CD4-positive, alpha-beta T cell treated with Interleukin-15 for 4 hours (primary cell): ENCODE results near the gene TMCC1.
A peak's percentile ranks its signal among the peaks of the same experiment; 100 is the strongest.

ENCODE experiments used
- DNase-seq: peaks from one replicate; pipeline ENCODE4 v3.0.0-alpha.2; 2020; ENCODE audit warnings: low spot score

TMCC1 gene

DNA sequence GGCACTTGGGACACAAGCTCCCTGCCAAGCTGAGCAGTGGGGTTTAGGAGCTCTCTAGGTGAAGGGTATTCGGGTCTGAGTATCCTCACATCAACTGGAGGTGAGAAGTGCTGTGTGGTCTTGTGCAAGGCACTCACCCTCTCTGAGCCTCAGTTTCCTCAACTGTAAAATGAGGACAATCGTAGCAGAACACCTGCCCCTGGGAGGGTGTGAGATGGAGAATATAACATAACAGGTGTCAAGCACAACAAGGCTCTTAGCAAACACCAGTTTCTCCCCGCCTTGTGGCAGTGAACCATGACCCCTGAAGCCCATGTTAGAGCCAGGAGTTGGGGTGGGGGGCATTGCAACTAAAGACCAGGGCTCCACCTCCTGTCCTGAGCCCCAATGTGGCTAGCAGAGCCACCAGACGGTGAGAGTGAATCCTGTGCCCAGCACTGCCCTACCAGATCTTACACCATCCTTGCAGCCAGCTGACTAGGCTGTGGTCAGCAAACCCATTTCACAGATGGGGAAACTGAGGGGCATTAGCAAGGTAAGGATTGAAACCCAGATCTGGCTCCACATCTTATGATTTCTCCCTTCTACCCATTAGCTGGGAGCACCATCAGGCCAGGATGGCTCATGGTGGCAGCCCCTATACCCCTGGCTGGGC lies 284.4 kb downstream of the TMCC1 start:
- DNase-seq = no peak

DNA sequence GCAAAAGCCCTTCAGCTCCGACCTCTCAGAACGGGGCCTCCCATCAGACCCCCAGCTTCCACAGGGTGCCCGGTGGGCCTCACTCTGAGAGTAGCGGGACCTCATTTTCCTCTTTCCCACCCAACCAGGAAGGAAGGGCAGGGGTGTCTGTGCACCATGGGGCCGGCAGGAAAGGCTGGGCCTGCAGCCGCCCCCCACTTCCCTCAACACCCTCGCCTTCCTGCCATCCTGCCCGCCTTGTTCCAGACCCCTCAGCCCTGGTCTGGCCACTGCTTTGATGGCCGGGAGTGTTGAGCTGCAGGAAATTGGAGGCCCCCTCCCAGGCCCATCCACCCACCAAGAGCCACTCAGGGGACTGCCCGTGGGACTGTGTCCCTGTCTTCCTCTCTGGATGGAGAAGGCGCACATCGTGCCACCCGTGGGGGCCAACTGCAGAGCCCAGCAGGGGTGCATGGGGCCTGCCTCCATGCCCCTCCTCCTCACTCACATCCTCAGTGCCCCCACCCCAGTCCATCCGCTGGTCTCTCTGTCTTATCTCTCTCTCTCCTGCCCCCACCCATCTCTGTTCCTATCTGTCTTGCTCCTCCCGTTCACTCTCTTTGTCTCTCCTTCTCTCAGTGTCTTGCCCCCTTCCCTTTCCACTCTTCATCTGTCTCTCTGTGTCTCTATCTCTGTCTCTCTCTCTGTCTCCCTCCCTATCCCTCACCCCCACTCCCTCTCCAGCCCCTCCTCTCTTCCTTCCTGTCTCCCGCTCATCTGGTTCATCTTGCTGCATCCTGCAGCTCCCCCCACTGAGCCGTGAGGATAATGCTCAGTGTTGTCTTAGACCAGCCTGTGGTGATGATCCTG lies 285.2 kb downstream of the TMCC1 start:
- no peak for DNase-seq

DNA sequence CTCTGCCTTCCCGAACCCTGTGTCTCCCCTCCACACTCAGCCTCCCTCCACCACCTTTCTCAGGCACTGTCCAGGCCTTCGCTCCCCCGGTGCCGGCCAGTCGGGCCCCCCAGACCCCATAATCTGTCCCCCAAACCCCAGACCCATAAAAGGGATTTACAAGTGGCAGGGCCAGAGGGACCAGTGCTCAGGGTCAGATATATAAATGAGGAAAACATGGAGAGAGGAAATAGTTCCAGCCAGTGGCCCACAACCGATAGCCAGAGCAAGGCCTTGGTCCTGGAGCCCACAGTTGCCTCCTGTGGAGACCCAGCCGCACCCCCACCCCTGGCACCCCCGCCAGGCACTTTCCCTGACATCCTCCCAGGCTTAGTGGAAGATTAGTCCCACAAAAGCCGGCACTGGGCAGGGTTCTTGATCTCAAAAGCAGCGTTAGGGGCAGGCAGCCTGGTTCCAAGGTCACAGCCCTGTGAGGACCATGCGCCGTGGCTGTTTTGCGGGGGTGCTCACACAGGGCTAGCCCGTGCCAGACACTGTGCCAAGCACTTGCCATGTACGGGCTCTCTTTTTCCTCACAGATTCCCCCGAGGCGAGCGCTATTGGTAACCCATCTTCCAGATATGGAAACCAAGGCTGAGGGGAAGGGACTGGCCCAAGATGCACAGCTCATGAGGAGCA lies 286.0 kb downstream of the TMCC1 start:
- no peak for DNase-seq

DNA sequence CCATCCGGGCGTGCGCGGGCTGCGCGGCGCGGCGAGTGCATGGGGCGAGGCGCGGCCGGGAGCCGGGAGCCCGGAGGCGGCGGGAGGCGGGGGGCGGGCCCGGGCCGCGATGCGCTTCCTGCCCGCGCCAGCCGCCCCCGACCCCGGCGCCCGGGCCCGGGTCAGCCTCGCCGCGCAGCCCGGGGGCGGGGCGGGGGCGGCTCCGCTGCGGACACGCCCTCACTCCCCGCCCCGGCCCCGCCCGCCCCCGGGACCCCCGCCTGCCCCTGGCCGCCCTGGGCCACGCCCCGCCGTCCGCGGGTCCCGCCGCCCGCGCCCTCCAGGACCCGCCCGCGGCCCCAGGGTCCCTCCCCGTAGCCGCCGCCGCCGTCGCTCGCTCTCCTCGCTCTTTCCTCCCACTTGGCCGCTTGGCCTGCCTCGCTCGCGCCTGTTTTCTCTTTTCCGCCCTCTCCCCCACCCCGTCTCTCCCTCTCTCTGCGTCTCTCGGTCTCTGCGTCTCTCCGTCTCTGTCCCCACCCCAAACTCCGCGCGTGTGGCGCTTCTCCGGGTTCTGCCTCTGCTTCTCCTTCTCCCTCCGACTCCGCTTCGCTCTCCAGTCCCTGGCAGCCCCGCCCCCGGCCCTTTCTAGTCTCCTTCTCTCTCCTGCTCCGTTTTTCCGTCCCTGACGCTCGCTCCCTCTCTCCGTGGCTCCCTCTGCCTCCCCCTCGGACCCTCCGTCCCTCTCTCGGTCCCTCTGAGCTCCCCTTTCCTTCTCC lies 286.7 kb downstream of the TMCC1 start, which contains the start of gene PLXND1:
TSS of gene PLXND1 (minus strand) at position 41 of the 755 bp plus-strand sequence. CDS start at position 4, 37 bp downstream.
- DNase-seq = peak; percentile 39

DNA sequence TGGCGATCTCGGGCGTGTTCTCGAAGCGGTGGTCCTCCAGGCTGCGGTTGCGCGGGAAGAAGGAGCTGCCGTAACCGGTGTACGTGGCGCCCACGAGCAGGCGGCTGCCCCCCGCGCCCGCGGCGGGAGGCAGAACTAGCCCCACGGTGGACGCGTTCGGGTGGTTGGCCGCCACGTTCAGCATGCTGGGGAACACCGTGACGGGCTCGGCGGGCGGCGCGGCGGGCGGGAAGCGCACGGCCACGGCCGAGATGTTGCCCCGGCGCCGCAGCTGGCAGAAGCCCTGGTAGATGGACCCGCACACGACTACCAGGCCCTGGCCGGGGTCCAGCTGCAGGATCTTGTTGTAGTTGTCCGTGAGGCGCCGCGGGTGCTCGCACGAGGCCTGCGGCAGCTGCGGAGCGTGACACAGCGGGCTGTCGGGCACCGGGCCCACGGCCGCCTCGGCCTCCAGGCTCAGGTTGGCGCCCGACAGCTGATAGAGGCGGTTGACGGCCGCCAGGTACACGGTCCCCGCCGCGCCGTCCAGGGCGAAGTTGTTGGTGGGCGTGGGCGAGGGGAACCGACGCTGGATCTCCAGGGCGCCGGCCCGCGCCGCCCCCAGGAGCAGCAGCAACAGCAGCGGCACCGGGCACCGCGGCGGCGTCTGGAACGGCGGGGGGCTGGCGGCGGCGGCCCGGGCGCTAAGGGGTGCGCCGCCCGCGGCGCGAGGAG lies 287.4 kb downstream of the TMCC1 start:
- DNase-seq = no peak

DNA sequence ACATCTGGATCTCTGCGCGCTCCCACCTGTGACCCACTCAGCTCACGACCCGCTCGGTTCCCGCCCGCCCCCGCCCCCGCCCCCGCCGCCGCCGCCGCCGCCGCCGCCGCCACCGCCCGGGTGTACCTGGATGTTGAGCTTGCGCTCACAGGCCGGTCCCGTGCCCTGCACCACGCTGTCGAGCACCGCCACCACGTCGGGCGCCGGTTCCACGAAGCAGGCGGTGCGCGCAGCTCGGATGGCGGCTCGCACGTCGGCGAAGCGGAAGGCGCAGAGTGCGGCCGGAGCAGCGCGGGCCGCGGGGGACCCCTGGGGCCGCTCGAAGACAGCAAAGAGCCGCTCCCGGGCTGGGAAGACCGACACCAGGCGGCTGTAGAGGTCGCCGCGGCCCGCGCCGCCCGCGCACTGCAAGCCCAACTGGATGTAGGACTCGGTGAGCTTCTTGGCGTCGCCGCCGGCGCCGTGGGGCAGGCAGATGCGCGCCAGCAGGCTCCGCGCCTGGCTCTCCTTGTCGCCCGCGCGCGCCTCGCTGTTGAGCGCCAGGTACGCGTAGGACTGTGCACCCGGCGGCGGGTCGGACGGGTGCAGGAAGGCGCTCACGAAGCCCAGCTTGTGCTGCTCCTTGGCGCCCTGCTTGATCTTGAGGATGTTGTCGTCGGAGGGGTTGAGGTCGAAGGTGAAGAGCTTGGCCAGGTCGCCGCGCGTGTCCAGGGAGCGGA lies 288.1 kb downstream of the TMCC1 start:
- DNase-seq = peak; percentile 30

DNA sequence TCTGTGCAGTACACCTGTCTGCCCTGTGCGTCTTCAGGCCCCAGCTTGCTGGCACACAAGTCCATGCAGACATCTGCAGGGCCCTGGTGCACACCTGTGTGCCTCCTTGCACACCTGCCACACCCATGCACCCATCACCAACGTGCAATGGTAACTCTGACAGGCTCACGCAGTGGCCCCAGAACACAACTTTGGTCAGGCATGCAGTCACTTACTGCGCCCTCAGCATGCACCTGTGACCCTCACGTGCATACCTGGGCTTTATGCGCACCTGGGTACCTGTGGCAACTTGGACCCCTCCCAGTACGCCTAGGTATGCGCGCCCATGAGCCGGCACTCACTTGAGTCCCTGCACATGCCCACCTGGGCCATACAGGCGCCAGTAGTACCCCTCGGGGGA lies 288.7 kb downstream of the TMCC1 start:
- DNase-seq = no peak

DNA sequence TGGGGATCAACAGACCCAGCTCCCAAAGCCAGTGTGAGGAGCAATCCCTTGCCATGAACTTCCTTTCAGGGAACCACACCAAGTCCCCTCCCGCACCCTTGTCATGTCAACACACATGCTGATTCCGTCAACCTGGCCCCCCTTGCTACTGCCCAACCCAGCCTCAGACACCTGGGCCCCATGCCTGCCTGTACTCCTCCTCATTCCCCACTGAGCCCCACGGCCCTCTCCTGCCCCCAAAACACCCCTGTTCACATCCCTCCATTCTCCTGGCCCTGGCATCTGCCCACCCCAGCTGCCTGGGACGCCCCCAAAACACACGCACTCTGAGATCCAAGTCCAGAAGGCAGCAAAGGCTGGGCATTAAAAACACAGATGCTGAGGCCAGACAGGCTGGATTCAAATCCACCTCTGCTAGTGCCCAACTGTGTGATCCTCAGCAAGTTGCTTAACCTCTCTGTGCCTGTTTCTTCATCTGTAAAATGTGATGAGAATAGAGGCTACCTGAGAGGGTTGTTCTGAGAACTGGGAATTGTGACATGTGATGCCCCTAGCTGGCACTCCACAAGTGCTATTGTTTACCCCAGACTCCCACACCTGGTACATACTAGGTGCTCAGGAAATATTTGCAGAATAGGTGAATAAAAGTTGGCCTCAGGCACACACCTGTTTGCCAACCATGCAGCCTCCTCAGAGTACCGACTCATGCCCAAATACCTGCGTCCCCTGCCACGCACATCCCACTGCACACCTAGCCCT lies 289.3 kb downstream of the TMCC1 start:
- DNase-seq = no peak

DNA sequence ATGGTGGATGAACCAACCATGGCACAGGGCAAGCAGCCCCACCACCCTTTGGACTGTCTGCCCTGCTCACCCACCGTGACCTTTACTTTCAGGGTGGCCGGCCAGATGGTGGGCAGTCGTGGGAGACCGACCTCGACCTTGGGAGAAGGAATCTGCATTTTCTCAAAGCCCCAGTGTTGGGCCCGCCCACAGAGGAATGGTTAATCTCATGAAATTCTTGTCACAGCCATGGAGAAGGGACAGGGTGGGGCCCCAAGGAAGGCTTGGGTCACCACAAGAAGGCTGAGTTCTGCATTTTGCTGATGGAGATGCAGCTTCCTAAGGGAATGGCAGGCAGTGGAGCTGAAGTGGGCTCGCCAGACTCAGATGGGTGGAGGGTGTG lies 290.0 kb downstream of the TMCC1 start:
- DNase-seq = no peak

DNA sequence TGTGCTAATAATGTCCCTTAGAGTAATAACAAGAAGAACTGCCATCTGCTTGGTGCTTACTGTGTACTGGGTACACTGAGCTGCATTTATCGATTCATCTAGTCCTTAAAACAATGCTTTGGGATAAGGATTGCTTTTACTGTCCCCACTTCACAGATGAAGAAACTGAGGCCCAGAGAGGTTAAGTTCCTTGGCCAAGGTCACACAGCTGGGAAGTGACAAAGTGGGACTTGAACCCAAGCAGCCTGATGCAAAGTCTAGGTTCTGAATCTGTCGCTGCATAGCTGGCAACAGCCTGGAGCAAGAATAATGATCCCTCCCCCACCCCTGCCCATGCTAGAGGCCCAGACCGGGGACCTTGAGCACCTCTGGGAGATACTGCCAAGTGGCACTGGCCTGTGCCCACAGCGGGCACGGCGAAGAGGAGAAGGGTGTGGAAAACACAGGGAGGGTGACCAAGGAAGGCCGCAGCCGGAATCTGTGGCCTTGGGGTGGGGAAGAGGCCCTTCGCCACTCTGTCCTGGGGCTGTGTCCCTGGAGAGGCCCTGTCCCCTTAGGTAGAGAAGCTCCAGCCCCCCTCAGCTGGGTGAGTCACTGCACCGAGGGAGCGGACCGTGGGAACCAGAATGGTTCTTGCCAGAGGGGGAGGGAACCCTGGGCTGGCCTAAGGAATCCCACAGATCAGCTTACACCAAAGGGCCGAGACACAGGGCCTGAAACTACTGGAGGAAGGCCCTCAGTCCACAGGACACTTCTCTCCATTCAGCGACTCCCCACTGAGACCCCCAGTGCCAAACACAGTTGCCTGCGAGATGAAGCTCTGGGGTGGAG lies 290.6 kb downstream of the TMCC1 start:
- DNase-seq = no peak

DNA sequence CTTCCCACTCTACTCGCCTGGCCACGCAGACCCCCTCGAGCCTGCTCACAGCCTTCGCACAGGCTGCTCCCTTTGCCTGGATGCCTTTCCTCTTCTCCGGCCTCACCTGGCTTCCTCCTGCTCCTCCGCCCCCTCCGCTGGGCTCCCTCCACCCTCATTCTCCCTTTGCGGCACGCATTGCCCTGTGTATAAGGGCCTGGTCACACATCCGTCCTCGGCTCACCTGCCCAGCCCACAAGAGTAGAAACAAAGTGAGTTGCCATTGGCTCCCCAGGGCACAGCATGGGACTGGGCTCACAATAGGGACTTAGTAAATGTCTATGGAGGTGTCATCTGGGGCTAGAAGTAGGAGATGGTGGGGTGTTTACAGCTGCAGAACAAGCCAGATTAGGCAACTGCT lies 291.2 kb downstream of the TMCC1 start:
- no peak for DNase-seq

DNA sequence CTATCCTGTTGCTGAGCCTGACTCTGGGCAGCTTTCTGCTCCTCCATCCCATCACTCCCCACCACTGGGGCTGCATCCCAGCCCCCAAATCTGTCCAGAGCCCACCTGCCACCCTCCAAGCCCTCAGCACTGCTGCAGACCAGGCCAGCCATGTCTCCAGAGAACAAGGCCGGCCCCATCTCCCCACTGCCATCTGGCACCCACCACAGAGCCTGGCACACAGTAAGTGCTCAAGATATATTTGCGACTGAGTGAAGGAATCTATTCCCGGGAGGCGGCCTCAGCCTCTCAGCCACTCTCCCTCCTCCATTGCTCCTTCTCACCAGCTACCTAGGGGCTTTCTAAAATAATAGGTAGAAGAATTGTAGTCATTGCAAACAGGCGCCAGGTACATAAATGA lies 291.8 kb downstream of the TMCC1 start:
- no peak for DNase-seq

DNA sequence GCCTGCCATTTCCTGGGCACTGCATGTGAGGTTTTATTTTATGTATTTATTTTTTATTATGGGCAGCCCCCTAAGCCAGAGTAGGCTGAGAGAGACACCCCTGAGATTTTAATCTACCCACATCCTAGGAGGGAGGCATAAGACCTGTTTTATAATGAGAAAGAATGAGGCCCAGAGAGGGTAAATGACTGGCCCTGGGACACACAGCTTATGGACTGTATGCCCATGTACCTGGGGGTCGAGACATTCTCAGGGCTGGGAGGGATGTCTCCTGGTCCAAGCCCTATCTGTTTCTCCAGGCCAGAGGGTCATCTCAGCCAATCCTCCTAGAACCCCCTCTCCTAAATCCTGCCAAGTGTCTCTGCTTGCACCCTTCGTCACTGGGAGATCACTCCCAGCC lies 293.2 kb downstream of the TMCC1 start:
- DNase-seq = no peak

DNA sequence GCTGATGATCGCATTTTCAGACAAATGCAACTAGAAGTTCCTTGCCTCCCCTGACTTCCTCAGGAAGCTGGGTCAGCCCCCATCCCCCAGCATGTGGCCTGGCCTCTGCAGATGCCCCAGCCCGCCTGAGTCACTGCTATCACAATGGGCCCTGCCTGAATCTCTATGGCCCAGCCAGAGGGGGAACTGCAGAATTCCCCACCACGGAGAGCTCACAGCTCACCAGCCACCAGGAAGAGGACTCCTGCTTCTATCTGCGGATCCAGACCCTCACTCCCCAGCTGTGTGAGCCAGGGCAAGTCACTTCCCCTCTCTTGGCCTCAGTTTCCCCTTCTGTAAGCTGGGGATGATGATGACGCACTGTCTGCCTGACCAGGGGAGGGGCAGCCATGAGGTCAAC lies 293.9 kb downstream of the TMCC1 start:
- no peak for DNase-seq

DNA sequence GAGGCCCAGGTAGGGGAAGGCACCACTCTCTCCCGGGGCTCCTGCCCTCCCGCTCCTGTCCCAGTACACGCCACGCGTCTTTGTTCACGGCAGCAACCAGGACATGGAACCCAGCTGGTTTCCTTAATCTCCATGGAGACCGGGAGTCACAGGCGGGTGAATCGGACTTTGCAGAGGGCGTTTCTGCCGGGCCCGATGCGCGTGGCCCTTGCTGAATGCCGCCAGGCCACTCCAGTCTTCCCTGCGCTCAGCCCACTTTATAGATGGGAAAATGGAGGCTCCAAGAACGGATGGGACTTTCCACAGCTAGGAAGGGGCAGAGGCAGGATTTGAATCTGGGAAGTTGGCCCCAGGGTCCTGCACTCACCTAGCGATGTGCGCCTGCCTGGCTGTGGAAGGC lies 294.4 kb downstream of the TMCC1 start:
- no peak for DNase-seq

DNA sequence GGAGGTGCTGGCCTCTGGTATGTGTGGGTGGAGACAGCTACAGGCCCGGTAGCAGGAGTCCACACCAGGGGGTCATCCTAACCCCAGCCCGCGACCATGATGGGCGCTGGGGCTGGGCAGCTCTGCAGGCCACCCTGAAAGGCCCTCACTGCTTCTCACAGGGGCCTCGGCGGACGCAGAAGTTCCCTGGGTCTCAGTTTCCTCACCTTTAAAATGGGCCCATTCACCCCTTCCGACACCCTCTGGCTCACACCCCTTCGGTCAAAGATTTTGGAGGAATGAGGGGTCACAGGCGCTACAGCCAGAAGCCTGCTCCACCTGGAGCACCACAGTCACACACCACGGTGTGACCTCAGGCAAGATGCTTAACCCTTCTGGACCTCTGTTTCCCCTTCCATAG lies 295.0 kb downstream of the TMCC1 start:
- DNase-seq = no peak

DNA sequence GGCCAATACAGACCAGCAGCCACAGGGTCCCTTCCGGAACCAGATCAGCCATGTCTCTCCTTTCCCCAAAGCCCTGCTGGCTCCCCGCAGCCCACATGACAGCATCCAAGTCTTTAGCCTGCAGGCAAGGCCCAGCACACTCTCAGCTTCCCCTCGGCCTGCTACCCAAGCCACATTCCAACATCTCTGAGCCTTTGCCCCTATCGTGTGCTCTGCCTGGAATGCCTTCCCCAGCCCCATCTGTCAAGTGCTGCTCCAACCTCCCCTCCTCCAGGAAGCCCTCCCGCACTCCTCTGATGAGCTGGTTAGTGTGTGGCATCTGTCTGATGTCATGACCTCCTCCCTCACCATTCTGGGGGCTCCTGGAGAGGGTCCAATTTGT lies 295.5 kb downstream of the TMCC1 start:
- DNase-seq = no peak
